Measurements from ENCODE around the gene PGBD5. TPM values are rescaled to one million over a fixed set of nuclear protein-coding genes. Genes with fewer than 3 reads are reported as not detected.

Gene PGBD5
- total RNA-seq, 6 experiments from 2014 or later = 0.05 TPM; not detected in 5

DNA sequence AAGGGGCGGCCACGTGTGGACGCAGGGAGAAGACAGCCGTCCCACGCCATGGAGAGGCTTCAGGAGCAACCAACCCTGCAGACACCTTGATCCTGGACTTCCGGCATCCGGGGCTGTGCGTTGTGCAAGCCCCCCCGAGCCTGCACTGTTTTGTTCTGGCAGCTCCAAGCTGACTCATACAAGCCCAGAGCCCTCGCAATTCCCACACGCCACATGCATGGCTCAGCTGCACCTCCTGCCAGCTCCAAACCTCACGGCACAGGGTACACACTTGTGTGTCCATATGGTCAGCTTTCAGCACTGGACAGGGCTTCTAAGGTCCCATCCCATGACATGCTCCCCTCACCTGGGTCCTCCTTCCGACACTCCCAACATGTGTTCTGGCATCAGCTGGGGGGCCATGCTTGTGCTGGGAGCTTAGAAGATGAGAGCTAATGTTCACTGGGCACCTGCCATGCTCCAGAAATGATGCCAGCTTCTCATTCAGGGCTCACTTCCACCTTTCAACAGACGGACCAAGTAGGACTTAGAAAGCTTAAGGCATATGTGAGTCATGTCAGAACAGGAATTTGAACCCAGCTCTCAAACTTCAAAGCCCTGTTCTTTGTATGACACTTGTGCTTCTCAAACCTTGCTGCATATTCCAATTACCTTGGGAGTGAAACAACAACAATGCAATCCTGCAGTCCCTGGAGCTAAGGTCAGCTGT lies 137.3 kb downstream of the PGBD5 start:
- TF ChIP-seq CTCF (IDR thresholded peaks at IDR 0.05) = no peak
- Mint-ChIP-seq H3K4me1 (ENCODE audit: low read depth) (no peaks in the 10 kb centered on the region), H3K9me3 (no peaks in the 10 kb centered on the region), H3K4me3 (no peak overlapping the region), H3K27me3 (ENCODE audit: insufficient read depth) (peaks cover 20% of the 10 kb centered on the region), H3K27ac (no peak overlapping the region), H3K36me3 (ENCODE audit: low read depth) (no peaks in the 10 kb centered on the region)
- no peak for DNase-seq

DNA sequence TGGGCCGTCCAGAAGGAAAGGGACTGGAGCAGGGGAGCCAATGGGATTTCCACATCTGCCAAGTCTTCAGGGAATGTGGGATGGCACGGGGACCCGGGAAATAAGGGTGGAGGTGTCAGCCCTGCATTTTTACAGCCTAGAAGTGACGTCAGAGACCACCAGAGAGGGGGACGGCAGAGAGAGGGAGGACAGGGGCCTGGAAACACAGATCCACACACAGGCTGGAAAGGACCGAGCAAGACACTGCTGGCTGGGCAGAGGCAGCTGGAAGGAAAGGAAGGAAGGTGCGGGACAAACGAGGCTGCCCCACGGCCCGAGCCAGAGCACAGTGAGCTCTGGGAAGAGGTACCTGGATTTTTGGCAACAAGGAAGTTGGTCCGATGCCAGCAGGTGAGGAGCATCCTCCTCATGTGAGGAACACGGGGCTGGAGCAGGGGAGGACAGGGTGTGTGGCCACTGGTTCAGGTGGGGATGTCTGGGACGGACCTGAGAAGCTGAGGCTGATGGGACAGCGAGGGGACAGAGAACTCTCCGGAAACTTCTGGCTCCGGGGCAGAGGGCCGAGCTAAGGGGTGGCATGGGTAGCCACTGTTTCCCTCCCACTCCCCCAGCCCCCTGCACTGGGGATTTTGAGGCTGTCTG lies 138.3 kb downstream of the PGBD5 start:
- no peak overlapping the region for H3K27ac Mint-ChIP-seq

GRCh38 chr1:230286890-230287269 lies 139.3 kb downstream of the PGBD5 start:
- Mint-ChIP-seq H3K27me3 (ENCODE audit: insufficient read depth) (peaks cover 14% of the 10 kb centered on the region), H3K4me3 (no peak overlapping the region), H3K27ac (no peak overlapping the region), H3K4me1 (ENCODE audit: low read depth) (no peaks in the 10 kb centered on the region), H3K9me3 (no peaks in the 10 kb centered on the region), H3K36me3 (ENCODE audit: low read depth) (no peaks in the 10 kb centered on the region)
- TF ChIP-seq CTCF (IDR thresholded peaks at IDR 0.05) = no peak
- DNase-seq = no peak

More for the DNA sequence above, 138.3 kb downstream of the PGBD5 start:
- H3K27me3 Mint-ChIP-seq (ENCODE audit: insufficient read depth) = peaks cover 19% of the 10 kb centered on the region
- H3K4me1 Mint-ChIP-seq (ENCODE audit: low read depth) = no peaks in the 10 kb centered on the region
- H3K36me3 Mint-ChIP-seq (ENCODE audit: low read depth) = no peaks in the 10 kb centered on the region
- H3K9me3 Mint-ChIP-seq = no peaks in the 10 kb centered on the region
- H3K4me3 Mint-ChIP-seq = no peak overlapping the region
- no peak for TF ChIP-seq CTCF (IDR thresholded peaks at IDR 0.05)
- no peak for DNase-seq

GRCh38 chr1:230286166-230286889 lies 139.8 kb downstream of the PGBD5 start:
- Mint-ChIP-seq H3K4me1 (ENCODE audit: low read depth) (no peaks in the 10 kb centered on the region), H3K27ac (no peak overlapping the region), H3K4me3 (no peak overlapping the region)

GRCh38 chr1:230285351-230285750 lies 140.8 kb downstream of the PGBD5 start:
- Mint-ChIP-seq H3K36me3 (ENCODE audit: low read depth) (no peaks in the 10 kb centered on the region), H3K4me1 (ENCODE audit: low read depth) (no peaks in the 10 kb centered on the region), H3K4me3 (no peak overlapping the region), H3K27me3 (ENCODE audit: insufficient read depth) (peaks cover 9% of the 10 kb centered on the region), H3K27ac (no peak overlapping the region), H3K9me3 (no peaks in the 10 kb centered on the region)
- no peak for TF ChIP-seq CTCF (IDR thresholded peaks at IDR 0.05)
- no peak for DNase-seq

More at GRCh38 chr1:230286166-230286889, 139.8 kb downstream of the PGBD5 start:
- Mint-ChIP-seq H3K27me3 (ENCODE audit: insufficient read depth) (peaks cover 11% of the 10 kb centered on the region), H3K36me3 (ENCODE audit: low read depth) (no peaks in the 10 kb centered on the region), H3K9me3 (no peaks in the 10 kb centered on the region)
- no peak for TF ChIP-seq CTCF (IDR thresholded peaks at IDR 0.05)
- no peak for DNase-seq
